ENCODE results near the gene TOMT. TPM values are rescaled to one million over a fixed set of nuclear protein-coding genes. Genes with fewer than 3 reads are reported as not detected.

TOMT gene
- polyA plus RNA-seq (ENCODE audit: insufficient read length in 4 of 4), result not detected

DNA sequence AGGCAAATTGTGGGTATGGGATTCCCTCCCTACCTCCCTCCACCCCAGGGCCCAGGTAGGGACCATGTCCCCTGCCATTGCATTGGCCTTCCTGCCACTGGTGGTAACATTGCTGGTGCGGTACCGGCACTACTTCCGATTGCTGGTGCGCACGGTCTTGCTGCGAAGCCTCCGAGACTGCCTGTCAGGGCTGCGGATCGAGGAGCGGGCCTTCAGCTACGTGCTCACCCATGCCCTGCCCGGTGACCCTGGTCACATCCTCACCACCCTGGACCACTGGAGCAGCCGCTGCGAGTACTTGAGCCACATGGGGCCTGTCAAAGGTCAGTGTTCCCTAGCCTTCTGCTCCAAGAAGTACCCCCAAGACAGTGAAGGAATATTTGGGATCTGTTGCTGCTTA lies at the start of gene TOMT:
TOMT (plus strand) TSS at position 37 of the 400 bp plus-strand sequence; CDS start at position 65, 28 bp downstream.
- DNase-seq (ENCODE audit: low read depth in 4 of 4, low spot score in 3 of 4), result no peak

DNA sequence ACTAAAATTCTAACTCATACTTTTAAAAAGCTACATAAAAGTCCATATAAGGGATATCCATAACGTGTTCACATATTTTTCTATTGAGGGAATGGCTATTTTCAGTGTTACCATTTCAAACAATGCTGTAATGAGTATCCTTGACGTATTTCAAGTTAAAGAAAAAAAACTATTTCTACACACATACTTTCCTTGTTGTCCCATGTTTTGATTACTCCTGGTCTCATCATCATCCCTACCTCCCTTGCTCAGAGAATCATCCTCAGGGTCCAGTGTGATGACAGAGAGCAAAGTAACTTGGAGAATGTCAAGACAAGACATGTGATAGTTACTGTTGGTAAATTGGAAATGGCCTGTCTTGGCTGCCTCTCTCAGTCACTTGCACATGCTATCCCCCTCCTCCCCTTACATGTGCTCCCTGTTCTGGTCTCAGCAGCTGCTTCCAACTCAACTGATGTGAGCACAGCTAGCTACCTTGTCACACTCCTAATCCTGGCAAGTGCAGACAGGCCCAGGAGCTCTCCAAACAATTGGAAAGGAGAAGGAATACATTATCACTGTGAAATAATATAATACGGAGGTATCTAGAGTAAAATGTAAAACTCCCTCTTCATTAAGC lies 47.2 kb upstream of the TOMT start:
- no peak for DNase-seq (ENCODE audit: low read depth in 4 of 4, low spot score in 3 of 4)

DNA sequence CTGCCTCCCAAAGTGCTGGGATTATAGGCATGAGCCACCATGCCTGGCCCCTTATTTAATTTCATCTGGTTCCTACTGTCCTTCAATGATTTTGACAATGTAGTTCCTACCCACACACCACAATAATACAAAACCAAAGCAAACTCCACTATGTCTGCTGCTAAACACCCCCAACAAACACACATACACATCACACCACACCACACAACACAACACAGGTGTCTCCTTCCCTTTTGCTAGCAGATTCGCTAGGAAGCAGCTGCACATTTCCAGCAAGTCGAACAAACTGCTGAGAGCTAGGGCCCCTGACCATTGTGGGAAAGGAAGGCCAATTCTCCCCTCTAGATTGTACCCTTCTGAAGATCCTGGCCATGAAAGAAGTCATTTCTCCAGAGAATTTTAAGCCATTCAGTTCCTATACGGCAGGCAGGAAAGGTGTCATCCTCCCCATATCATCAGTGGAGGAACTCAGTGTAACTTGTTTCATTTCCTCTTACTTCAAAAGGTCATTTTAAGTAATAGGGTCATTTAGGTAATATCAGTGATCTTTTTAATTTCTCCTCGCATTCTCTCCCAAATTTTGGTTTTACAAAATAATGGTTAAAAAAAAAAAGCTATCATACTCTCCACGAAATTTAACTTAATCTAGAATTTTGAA lies 43.9 kb upstream of the TOMT start:
- DNase-seq (ENCODE audit: low read depth in 4 of 4, low spot score in 3 of 4), result no peak

DNA sequence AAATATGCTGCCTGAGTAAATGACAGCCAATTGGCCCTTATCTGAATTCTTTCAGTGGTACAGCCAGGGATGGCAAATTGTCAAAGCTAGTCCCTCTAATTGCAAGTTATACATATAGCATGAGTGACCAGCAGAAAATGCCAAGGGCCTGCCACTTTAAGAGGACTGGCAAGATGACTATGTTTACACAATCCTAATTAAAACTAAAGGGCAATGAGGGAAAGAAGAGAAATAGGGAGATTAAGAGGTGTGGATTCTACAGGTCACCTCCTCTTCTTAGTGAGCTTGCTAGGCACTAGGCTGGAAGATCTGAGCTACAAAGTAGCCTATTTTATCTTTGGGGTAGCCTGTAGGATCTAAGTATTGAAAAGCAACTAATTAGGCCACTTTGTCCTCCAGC lies 38.9 kb upstream of the TOMT start:
- DNase-seq (ENCODE audit: low read depth in 4 of 4, low spot score in 3 of 4), result no peak

GRCh38 chr11:72067266-72067665 lies 38.5 kb upstream of the TOMT start:
- no peak for DNase-seq (ENCODE audit: low read depth in 4 of 4, low spot score in 3 of 4)

- DNase-seq (ENCODE audit: low read depth in 4 of 4, low spot score in 3 of 4), result no peak
Observed at GRCh38 chr11:72067676-72068075, 38.0 kb upstream of the TOMT start.

DNA sequence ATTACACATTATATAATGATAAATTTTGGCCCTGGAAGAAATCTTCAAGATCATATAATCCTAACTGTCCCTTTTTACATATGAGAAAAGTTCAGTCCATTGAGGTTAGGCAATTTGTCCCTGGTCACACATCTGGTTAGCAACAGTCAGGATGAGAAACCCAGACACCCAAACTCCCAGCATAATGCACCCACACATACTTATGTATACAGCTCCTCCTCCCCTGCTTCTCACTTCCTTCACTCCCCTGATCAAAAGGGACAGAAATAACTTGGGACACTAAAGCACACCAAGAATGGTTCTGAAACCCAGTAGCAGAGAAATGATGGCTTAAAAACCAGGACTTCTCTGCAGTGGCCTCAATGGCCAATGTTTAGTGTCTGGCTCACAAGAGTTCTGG lies 36.5 kb upstream of the TOMT start:
- no peak for DNase-seq (ENCODE audit: low read depth in 4 of 4, low spot score in 3 of 4)

- DNase-seq (ENCODE audit: low read depth in 4 of 4, low spot score in 3 of 4), result no peak
Observed at GRCh38 chr11:72069787-72070251, 35.9 kb upstream of the TOMT start.

DNA sequence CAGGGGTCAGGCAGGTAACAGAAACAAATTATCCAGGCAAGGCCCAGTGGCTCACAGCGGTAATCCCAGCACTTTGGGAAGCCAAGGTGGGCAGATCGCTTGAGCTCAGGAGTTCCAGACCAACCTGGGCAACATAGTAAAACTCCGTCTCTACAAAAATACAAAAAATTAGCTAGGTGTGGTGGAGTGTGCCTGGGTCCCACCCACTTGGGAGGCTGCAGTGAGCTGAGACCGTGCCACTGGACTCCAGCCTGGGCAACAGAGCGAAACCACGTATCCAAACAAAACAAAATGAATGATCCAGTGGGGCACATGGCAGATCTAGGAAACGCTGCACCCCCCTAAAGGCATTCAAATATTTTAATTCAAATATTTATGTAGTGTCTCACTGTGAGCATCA lies 35.2 kb upstream of the TOMT start:
- no peak for DNase-seq (ENCODE audit: low read depth in 4 of 4, low spot score in 3 of 4)

DNA sequence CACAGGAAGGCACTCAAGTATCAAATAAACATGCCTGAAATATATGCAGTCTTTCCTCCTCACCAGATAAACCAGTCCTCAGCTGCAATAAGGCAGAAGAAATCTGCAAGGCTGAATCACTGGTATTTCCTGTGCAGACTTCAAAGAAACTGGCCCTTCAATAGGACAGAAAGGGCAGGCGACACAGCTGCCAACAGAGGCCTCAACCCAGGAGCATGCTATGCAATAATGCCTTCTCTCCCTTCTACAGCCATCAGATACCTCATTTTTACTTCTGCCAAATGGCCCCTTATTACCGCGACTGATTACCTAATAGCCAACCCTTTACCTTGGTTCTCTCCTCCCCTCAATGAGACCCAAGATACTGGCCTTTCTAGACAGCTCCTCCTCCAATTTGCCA lies 33.4 kb upstream of the TOMT start:
- no peak for DNase-seq (ENCODE audit: low read depth in 4 of 4, low spot score in 3 of 4)

DNA sequence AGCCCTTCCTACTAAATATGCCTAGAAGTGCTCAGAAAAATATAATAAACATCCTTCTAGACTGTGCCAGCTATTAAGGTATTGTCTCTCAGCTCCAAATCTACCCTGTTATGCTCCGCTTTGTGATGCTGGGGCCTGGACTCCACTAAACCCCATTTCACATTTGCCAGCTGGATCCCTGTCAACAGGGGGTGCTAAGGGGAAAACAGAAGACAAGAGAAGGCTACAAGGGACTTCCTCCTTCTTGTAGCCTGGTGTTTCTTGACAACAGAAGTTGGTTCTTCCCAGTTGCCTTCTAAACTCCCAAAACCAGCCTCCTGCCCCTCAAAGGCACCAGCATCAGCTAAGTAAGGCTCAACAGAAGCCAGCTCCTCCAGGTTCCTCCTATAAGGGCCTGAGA lies 30.6 kb upstream of the TOMT start:
- DNase-seq (ENCODE audit: low read depth in 4 of 4, low spot score in 3 of 4), result no peak

- no peak for DNase-seq (ENCODE audit: low read depth in 4 of 4, low spot score in 3 of 4)
Observed at GRCh38 chr11:72075756-72076155, 30.0 kb upstream of the TOMT start.

GRCh38 chr11:72078477-72078876 lies 27.2 kb upstream of the TOMT start:
- DNase-seq (ENCODE audit: low read depth in 4 of 4, low spot score in 3 of 4), result no peak

DNA sequence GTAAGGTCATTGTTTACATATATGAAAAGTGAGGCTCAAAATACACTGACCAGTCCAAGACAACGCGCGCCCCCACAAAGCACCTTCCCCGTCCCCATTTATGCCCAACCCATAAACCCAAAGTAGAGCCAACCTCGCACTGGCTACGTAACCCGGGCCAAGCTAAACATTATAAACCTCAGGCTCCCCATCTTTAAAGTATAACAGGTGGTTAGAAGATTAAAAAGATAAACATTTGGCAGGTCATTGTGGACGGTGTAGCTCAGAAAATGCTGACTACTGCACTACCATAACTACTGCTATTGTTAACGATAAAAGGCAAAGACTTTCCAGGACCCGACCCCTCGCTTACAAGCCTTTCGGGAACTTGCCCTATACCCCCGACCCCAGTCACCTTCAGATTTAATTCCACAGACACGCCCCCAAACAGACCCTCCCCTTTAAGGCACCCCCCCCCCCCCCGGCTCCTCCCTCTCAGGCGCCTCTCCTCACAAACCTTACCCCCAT lies 25.9 kb upstream of the TOMT start:
- no peak for DNase-seq (ENCODE audit: low read depth in 4 of 4, low spot score in 3 of 4)

GRCh38 chr11:72080326-72081183 lies 25.2 kb upstream of the TOMT start, which contains the start of the genes LRRC51 and NUMA1:
LRRC51 (plus strand) TSS chr11:72080850; CDS start chr11:72089084, 8,234 bp downstream.
NUMA1 (minus strand) TSS chr11:72080542; CDS start chr11:72035943, 44,599 bp downstream.
- peak; percentile 99 to 100 (median 100) for DNase-seq (ENCODE audit: low read depth in 4 of 4, low spot score in 3 of 4)

DNA sequence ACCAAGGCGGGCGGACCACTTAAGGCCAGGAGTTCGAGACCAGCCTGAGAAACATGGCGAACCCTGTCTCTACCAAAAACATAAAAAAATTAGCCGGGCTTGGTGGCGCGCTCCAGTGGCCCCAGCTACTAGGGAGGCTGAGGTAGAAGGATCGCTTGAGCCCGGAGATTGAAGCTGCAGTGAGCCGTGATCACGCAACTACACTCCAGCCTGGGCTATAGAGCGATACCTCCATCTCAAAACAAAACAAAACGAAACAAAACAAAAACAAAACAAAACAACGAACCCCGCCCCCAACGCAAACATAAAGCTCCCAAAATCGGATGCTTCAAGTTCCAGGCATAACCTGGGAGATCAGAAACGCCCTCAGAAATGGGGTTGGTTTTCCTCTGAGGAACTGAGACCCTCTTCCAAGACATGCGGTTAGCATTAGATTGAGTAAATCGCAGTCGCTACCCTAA lies 24.5 kb upstream of the TOMT start:
- DNase-seq (ENCODE audit: low read depth in 4 of 4, low spot score in 3 of 4), result no peak

DNA sequence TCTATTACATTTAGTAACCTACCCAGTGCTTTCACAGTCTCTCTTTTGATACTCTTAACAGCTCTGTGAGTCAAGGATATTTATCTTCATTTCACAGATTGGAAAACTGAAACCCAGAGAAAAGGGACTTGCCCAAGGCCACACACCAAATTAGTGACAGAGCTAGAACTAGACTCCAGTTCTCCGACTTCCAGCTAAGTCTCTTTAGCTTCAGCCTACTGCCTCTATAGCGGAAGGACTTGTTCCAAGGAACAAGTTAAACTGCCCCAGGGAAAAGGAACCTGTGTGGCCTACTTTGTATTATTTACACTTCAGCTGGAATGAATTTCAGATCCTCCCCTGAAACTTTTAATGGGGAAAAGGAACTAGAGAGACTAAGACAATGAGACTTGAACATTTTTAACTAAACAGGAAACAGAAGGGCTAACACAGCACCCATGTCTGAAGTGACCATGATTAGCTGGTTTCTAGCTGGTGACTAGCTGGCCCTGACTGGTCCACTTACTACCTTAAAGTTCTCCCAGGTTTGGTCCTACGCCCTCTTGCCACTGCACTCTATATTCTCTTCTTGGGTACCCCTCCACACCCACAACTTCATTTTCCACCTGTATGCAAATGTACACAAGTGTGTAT lies 23.8 kb upstream of the TOMT start:
- no peak for DNase-seq (ENCODE audit: low read depth in 4 of 4, low spot score in 3 of 4)

DNA sequence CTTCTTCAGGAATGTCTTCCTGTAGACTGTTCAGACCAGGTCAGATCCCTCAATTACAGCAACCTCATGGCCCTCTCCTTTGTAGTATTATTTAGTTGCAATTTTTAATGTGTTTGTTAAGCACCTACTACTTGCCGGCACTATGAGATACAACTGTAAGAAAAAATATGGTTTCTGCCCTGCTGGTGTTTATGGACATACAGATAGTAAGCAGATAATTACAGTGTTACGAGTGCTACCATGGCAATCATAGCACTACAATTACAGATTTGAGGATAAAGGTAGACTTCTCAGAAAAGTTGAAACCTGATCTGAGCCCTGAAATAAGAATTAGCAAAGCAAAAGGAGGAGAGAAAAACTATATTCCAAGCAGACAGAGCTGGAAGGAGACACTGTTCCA lies 22.3 kb upstream of the TOMT start:
- no peak for DNase-seq (ENCODE audit: low read depth in 4 of 4, low spot score in 3 of 4)

DNA sequence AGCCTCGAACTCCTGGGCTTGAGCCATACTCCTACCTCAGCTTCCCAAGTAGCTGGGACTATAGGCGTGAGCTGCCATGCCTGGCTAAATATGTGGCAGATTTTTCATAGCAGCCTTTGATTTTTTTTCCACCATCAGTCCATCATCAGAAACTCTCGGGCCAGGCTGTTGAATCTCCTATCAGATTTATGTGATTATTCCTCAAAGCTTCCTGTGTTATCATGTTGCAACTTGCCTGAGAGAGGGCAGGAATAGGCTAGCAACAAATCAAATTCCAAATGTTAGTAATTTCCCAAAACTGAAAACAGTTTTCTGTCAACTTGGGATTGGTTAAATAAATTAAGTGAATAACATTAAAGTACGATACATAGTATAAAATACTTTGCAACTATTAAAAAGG lies 21.6 kb upstream of the TOMT start:
- no peak for DNase-seq (ENCODE audit: low read depth in 4 of 4, low spot score in 3 of 4)

GRCh38 chr11:72084965-72085364 lies 20.8 kb upstream of the TOMT start:
- DNase-seq (ENCODE audit: low read depth in 4 of 4, low spot score in 3 of 4), result no peak
